SK-N-DZ (cell line): ENCODE results near the gene SMAD3.

Source experiments
- DNase-seq: peaks from one replicate; pipeline ENCODE4 v3.0.0-alpha.2; 2015; ENCODE audit warnings: low spot score

Gene SMAD3

DNA sequence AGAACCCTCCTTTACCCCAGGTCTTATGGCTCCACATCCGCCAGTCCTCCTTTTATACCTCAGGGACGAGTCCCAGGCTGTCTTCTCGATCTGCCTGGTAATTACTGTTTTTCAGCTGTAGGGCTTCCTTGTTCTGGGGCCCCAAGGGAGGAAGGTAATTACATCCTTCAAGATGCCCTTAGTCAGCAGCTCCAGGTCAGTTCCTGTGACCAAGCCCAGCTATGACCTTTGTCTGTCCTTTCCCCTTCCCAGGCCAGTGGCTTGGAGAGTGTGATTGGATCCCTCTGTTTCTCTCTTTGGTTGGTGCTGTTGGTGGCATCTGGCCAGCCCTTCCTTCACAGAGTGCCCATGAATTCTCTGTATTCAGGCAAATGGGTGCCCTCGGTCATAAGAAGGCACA lies 96.5 kb downstream of the SMAD3 start:
- peak; percentile 22 for DNase-seq

DNA sequence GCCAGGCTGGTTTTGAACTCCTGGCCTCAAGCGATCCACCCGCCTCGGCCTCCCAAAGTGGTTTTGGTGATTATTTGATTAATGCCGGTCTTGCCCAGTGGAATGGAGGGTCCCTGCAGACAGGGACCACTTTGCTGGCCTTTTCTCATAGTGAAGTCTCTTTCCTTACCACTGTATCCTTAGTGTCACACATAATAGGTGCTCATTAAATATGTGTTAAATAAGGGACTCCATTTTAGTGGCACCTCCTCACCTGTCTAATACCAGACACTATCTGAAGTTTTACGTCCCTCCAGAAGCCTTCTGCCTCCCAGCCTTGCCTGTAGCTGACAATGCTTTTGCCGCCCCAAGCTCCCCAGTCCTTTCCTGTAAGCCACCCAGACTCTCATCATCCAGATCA lies 97.8 kb downstream of the SMAD3 start:
- no peak for DNase-seq

DNA sequence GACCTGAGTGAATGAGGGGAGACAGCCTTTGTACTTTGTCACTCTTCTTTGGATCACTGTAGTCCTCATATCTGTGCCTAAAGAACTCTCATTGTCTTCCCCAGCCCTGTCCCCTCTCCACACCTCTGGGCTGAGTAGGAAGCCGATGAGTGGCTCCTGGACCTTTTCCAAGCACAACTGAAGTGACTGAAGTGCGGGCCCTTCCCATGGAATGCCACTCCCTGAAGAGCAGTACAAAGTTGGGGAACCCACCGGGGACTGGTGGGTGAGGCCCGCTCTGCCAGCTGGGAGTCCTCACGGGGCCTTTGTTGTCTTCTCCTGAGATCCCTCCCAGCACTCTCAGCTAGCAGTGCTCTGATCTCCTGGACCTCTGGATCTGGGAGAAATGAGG lies 99.0 kb downstream of the SMAD3 start:
- no peak for DNase-seq

DNA sequence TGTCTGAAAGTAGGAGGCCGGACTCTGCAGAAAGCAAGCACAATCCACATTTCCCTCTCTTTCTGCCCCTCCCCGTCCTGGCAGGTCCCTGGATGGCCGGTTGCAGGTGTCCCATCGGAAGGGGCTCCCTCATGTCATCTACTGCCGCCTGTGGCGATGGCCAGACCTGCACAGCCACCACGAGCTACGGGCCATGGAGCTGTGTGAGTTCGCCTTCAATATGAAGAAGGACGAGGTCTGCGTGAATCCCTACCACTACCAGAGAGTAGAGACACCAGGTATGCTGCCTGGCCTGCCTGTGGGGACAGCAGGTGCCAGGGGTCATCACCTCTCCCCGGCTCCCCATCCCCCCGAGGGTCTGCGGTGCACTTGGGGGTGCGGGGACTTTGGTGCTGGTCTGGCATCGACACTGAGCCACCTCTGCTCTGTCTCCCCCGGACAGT lies 99.4 kb downstream of the SMAD3 start:
- no peak for DNase-seq

DNA sequence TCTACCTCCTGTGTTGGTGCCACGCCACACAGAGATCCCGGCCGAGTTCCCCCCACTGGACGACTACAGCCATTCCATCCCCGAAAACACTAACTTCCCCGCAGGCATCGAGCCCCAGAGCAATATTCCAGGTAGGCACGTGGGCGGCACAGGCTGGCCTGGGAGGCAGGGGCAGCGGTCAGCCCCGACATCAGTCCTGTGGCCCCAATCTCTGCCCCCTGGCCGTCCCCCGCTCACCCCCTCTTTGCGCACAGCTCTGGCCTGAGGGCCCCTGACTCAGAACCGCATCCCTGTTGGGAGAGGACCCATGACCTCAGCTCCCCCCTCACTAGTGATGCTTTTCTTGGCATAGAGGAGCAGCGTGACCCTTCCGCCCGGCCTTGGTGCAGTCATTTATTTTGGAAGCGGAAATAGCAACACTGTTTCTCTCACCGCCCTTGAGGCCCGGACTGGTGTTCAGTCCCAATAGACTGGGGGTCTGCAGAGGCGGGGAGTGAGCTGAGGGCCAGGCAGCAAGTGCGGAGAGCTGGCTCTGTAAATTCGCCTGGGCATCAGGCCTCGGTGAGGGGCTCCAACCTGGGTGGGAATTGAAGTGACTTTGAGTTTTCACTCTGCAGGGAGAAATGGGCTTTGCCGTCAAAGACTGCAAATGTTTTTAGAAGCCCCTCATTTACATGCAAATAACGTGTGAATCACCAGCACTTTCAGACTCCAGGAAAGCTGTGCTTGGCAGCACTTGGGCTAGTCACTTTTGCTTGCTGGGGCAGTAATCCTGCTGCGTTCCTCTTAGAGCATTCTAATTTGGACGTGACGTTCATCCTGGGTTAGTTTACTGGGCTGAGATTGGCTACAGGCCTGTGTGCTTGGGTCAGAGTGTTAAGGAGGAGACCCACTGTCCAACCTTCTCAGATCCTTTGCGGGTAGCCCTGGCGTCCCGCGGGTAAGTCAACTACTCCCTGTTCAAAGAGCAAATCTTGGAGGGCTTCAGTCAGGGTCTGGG lies 100.2 kb downstream of the SMAD3 start:
- DNase-seq = no peak

DNA sequence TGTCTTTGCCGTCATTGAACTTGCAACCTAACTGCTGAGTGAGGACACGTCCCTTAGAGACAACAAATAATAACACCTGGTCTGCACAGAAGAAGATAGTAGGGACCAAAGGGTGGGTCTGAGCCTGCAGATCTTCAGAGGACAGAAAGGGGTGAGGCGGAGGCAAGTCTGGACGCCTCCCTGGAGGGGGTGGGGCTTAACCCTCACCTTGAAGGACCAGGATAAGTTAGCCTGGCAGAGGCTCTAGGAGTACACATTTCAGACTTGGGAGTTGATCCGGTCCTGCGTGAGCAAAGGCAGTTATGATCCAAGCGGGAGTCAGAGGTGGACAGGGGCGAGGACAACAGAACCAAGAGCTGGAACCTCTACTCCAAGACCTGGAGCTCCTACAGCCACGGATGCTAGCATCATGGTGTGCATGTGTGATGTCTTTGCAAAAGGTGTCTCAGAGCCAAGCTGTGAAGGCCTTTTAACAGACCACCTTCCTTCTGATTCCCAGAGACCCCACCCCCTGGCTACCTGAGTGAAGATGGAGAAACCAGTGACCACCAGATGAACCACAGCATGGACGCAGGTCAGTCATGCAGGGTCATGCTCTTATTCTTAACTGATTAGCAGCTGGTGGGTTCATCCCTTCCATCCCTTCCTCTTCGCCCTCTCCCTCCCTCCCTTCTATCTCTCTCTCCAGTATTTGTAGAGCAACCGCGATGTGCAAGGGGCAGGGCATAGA lies 101.0 kb downstream of the SMAD3 start:
- no peak for DNase-seq

DNA sequence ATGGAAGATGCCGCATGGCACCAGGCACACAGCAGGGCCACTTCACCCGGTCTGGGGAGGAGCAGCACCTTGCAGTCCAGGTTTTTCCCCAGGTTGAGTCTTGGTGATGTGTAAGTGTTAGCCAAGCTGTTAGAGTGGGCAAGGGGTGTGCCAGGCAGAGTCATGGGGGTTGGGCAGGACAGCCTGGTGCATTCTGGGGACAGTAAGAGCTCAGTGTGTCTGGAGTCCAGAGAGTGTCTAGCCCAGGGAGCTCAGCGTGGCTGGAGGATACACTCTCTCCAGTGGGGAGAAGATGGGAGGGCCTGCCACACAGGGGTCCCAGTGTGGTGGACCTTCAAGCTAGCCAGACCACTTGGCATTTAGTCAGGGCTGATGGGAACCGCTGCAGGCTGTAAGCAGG lies 101.7 kb downstream of the SMAD3 start:
- DNase-seq = no peak

DNA sequence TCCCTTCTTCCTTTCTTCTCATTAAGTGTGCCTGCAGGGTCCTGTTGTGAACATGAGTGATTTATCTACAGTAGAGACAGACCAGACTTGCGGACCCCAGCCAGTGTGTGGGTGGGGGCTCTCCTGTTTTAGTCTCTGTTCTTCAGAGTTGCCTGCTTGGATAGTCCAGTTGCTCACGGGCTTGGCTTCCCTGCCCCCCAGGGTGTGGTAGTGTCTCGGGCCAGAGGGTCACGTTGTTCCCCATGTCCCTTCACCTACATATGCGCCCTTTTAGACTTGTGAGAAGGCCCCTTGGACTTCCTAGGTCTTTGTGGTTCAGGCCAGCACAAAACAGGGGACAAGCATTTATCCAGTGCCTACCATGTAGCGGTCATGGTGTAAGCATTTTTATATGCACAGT lies 103.3 kb downstream of the SMAD3 start:
- DNase-seq = no peak

DNA sequence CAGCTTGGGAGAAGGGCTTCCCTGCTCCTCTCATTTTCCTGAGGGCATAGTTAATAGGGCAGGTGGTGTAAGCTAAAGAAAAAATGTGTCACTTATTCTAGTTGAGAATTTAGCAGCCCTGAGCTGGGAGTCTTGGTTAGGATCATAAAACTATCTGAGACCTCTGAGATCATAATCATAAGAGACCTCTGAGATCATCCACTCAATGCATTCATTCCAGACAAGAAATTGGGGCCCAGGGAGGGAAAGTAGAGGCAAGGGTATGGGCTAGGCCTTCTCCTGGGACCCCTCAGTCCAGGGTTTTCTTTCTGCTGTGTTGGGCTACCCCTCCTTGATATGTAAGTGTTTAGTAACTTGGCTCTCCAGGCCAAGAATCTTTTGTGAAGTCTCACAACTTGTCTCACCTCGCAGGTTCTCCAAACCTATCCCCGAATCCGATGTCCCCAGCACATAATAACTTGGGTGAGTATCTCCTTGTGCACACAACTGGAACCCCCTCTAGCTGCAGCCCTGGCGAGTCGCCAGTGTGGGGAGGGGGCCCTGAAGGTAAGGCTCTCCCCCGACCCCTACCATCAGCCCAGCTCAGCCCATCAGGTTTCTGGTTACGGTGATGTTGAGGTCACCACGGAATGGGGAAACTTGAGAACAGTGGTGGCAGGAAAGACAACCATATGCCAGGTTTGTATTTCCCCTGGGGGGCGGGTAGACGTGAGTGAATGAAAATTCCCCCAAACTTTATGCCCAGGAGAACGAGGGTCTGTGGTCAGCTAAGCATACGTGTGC lies 104.9 kb downstream of the SMAD3 start:
- no peak for DNase-seq

DNA sequence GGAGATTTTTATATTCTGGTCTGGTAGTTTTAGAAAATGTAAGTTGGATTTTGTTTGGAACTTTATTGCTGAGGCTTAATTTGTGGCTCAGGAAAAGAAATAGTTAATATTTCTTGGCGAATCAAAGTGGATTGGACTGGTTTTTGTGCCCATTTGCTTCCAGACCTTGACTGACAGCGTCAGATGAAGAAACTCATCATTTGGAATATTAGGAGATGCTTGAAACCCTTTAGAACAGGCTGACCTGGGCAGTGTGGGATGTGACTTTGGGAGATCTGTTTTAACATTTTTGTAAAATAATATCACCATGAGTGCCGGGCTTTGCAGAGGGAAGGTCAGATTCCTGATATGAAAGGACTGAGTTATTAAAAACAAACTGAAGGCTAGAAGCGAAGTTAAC lies 106.1 kb downstream of the SMAD3 start:
- no peak for DNase-seq

DNA sequence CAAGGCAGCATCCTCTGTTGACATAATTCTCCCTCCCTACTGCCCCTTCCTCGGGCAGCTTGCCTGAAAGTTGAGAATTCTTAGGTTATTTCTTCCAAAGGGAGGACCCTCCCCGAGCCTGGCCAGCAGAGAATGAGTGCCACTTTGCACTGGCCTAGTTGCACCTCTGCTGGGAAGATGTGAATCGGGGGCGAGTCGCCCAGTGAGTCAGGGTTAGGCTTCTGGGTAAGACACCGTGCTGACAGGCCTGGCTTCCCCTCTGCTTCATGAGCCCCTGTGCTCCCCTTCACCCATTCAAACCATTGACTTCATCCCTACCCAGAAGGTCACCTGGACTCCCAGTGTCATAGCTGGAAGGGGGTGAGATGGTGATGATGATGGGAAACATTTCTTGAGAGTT lies 106.8 kb downstream of the SMAD3 start:
- no peak for DNase-seq

DNA sequence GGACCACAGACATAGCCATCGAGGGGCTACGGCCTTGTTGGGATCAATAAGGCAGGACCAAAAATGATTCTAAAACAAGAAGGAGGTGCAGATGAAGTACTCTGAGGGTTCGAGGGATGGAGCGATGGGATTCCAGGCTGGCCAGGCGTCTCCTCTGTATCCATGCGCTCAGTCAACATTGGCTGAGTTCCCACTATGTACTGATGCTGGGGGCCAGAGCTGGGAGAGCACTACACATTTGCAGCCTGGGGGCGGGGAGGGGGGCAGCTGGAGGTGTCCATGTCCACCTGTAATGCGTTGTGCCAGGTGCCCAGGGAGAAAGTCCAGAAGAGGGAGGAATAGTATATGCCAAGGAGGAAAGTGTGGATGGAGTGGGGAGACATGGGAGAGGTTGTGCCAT lies 107.6 kb downstream of the SMAD3 start:
- no peak for DNase-seq

DNA sequence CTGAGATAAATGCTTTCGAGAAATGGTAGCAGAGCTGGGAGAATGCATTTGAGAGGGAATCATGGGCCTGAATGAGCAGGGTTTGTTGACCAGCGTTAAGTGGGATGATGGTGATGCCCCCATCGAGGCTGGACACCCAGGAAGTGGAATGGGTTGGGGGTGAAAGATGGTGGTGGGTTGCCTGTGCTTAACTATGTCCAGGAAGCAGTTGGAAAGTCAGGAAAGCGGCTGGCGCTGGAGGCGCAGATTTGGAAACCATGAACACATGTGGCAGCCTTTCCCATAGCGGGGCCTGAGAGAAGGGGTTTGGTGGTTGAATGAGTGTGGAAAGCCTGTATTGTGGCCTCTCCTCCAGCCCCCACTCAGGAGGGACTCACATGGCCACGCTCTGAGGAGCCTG lies 108.4 kb downstream of the SMAD3 start:
- DNase-seq = no peak

DNA sequence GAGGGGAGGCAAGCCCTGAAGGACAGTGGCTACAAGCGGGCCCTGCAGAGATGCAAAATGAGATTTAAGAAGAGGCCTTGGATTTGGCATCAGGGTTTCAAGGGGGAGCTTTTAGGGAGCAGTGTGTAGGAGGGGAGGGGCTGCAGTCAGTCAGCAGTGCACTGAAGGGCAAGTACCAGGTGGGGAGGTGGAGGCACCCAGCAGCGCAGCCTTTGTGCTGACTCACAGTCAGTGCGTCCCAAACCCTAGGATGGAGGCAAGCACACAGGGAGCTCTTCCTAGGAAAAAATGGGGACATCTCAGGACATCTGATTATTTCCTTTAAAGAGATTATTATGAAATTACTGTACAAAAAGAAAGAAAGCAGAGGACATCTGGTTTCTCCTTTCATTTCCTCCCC lies 109.0 kb downstream of the SMAD3 start:
- no peak for DNase-seq

DNA sequence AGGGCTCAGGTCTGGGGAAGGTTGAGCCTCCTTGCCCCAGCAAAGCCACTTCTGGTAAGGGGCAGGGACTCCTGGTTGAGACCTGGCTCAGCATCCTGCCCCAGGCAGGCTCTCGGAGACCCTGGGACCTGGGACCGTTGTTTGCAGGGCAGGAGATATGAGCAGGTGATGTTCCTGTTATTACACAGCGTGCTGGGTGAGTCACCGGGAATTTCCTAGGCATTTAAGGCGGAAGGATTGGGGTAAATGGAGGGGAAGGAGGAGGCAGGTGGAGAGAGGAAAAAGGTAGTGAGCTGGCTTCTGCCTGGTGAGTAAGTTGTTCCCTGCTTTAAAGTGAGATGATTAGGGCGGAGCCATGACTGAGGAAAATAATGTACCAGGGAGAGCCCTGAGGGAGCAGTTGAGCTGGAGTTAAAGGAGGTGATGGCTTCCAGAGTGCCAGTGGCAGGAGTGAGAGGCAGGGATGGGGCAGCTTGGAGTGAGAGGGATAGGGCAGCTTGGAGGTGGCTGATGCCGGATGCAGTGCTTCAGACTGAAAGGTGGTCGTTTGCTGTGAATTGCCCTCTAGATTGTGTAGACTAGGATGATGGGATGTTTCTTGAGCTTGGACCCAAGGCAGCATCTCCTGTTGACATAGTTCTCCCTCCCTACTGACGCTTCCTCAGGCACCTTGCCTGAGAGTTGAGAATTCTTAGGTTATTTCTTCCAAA lies 109.6 kb downstream of the SMAD3 start:
- no peak for DNase-seq

DNA sequence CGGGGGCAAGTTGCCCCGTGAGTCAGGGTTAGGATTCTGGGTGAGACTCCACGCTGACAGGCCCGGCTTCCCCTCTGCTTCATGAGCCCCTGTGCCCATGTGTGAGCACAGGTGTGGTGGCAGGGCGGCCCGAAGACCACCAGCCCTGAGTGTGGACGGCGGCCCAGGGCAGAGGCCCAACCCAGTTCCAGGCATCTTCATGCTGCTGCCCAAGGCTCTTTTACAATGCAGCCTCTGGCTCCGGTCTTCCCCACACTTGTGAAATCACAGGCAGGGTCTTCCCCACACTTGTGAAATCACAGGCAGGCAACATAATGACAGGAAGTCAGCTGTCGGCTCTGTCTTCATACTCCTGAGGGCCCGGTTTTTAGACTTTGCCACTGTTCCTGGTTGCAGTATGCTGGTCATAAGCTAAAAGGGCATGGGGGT lies 110.3 kb downstream of the SMAD3 start:
- no peak for DNase-seq

DNA sequence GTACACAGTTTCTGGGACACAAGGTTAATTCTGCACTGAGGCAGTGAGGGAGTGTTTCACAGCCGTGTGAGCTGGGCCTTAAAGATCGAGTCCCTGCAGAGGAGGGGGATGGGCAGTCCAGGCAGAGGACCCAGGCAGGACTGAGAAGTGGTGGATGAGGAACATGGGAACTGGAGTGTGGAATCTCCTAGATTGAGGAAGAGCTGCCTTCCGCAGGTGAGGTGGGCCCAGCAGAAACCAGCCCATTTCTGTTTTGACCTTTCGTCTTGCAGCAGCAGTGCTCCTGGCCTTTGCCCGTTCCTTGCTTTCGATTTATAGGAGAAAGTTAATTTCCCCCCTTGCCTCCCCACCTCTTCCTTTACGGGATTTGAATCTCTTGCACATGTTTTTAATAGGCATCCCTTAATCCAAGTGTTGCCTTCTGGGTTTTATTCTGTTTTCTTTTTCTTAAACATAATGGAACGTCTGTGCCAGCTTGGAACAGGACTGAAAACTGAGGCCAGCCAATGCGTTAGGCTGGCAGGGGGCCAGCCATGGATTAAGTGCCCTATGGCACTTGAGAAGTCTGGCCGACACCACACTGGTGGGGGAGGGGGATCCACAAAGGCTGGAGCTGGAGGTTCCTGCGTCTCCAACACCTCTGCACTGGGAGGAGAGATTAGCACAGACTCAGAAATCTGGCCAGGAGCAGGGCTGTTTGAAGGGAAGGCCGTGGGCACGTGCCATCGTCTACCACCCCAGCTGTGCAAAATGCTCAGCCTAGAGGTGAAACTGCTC lies 111.0 kb downstream of the SMAD3 start:
- DNase-seq = no peak

DNA sequence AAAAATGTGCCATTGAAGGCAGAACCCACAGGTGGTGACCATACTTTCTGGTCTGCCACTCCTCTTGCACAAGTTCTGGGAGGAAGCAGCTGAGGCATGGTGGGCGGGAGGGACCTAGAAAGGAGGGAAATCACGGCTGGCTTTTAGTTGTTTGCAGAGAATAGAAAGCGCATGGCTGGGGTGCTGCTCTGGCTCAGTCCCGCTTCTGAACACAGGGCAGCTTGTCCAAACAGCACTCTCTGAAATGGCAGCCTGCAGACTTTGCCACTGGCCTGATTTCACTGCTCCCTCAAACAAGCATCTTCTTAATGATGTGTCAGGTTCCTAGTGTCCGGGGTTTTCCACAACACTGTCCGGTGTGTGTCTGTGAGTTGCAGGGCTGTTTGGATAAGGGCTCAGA lies 112.3 kb downstream of the SMAD3 start:
- DNase-seq = no peak

DNA sequence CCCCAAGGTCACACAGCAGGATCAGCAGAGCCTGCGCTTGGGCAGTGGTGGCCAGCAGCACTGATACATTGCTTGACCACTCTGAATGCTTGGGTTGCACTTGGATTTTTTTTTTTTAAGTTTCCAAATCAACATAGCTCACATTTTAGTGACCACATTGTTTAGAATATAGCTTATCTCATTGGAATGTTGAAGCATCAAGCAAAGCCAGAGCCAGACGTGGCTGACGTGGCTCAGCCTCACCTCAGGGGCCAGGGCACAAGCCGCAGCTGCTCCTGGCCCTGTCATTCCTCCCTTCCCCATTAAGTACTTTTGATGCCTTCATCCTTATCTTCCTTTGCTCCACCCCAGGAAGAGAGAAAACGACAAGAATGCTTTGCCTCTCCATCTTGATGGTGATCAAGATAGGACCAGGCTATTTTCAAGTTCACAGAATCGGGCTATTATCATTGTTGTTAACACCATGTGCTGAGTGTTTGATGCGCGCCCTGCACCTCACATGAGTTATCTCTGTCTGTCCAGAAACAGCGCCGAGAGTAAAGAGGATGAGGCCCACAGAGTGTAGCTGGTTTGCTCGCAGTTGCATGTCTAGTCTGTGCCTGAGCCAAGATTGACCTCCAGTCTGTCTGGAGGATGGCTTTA lies 113.3 kb downstream of the SMAD3 start:
- peak; percentile 58 for DNase-seq

DNA sequence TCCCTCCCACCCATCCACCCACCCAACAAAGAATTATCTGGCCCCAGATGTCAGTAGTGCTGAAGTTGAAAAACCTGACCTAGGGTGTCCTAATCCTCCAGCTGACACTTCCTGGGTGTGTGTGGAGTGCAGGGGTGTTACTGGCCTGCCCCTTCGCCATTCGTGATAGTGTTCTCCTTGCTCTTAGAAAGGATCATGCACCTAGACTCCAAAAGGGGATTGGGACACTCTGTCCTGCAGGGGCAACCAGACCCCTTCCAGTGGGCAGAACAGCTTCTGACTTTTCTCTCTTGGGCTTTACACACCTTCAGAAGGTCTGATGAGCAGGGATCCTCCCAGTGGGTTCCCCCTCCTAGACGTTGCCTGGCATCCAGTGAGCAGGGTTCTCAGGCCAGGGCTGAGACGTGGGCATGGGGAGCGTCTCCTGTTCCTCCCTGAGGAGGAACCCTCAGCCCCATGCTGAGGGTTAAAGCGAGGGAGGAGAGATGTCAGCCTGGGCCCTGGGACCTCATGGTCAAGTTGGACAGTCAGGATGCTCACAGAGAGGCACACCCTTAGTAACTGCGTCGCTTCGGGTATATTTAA lies 114.1 kb downstream of the SMAD3 start:
- no peak for DNase-seq
